Naive thymus-derived CD4-positive, alpha-beta T cell (primary cell): Measurements from ENCODE around the gene NCAPH2. TPM values are rescaled to one million over a fixed set of nuclear protein-coding genes. Genes with fewer than 3 reads are reported as not detected.
"Not testable (repeated sequence)": the region's sequence is repeated elsewhere in the genome, so short reads cannot be mapped to it uniquely, and the experiment has no call there.

Experiments used
- ATAC-seq: fragments of 150-1000 bp; cut with Tn5 transposase; 2 replicates; pipeline ENCODE4 v1.10.0; 2021; ENCODE audit warnings: mild to moderate bottlenecking, moderate library complexity
- CTCF ChIA-PET: fragments of 350-600 bp; sonication (Branson Sonifier 250); formaldehyde crosslinking; loops from one replicate; lab custom pipeline; 2021; ENCODE audit warnings: antibody characterized with exemption; lab: Charles Lee
- POLR2A ChIA-PET: fragments of 350-600 bp; sonication (Branson Sonifier 250); formaldehyde crosslinking; loops from one replicate; lab custom pipeline; 2021; ENCODE audit warnings: antibody characterized with exemption, inconsistent platforms; lab: Charles Lee
- DNase-seq, 9 donors: peaks; one replicate each; pipeline versions ENCODE4 v3.0.0 to v3.0.0-alpha.2; 2020 to 2022; ENCODE audit warnings: mixed read lengths in 1 of 9
- H3K27ac ChIP-seq: one replicate; pipeline ENCODE4 v1.7.0; 2013; ENCODE audit warnings: mild to moderate bottlenecking, low read depth, low read length, moderate library complexity
- H3K27me3 ChIP-seq, 2 donors: one replicate each; pipeline ENCODE4 v1.7.0; 2013; ENCODE audit warnings: low read length in 2 of 2, mild to moderate bottlenecking in 2 of 2, moderate library complexity in 2 of 2; ENCODE audit not compliant: control insufficient read depth in 2 of 2, insufficient read depth in 2 of 2
- H3K36me3 ChIP-seq, 3 experiments: 1 replicate in 2 of 3; 2 replicates in 1 of 3; pipeline ENCODE4 v1.7.0; 2013; ENCODE audit warnings: low read length in 3 of 3, mild to moderate bottlenecking in 3 of 3, moderate library complexity in 1 of 3; ENCODE audit not compliant: insufficient read depth in 3 of 3, control insufficient read depth in 2 of 3
- H3K4me1 ChIP-seq, 2 donors: one replicate each; pipeline ENCODE4 v1.7.0; 2013; ENCODE audit warnings: low read length in 2 of 2, mild to moderate bottlenecking in 2 of 2, moderate library complexity in 1 of 2; ENCODE audit not compliant: control insufficient read depth in 2 of 2, insufficient read depth in 2 of 2
- H3K4me3 ChIP-seq: 2 replicates; pipeline ENCODE4 v1.7.0; 2013; ENCODE audit warnings: mild to moderate bottlenecking, low read length
- H3K9me3 ChIP-seq, 3 experiments: 1 replicate in 2 of 3; 2 replicates in 1 of 3; pipeline ENCODE4 v1.7.0; 2013; ENCODE audit warnings: low read length in 3 of 3; ENCODE audit not compliant: control insufficient read depth in 2 of 3
- H3K27ac Mint-ChIP-seq, 9 donors: one replicate each; pipeline ENCODE4 v1.8.0; 2020 to 2022; ENCODE audit warnings: mixed read lengths in 9 of 9, mild to moderate bottlenecking in 8 of 9, moderate library complexity in 5 of 9, inconsistent platforms in 2 of 9
- H3K27me3 Mint-ChIP-seq, 5 donors: one replicate each; pipeline ENCODE4 v1.8.0; 2021 to 2022; ENCODE audit warnings: mixed read lengths in 5 of 5, mild to moderate bottlenecking in 1 of 5
- H3K36me3 Mint-ChIP-seq, 5 donors: one replicate each; pipeline ENCODE4 v1.8.0; 2020 to 2022; ENCODE audit warnings: mixed read lengths in 5 of 5, mild to moderate bottlenecking in 3 of 5, inconsistent platforms in 1 of 5
- H3K4me1 Mint-ChIP-seq, 7 donors: one replicate each; pipeline ENCODE4 v1.8.0; 2020 to 2022; ENCODE audit warnings: mixed read lengths in 7 of 7, mild to moderate bottlenecking in 3 of 7, inconsistent platforms in 1 of 7
- H3K4me3 Mint-ChIP-seq, 10 donors: one replicate each; pipeline ENCODE4 v1.8.0; 2020 to 2022; ENCODE audit warnings: mild to moderate bottlenecking in 10 of 10, mixed read lengths in 10 of 10, moderate library complexity in 6 of 10, inconsistent platforms in 2 of 10
- H3K9me3 Mint-ChIP-seq, 11 donors: one replicate each; pipeline ENCODE4 v1.8.0; 2020 to 2022; ENCODE audit warnings: mixed read lengths in 11 of 11, mild to moderate bottlenecking in 4 of 11, inconsistent platforms in 1 of 11, moderate library complexity in 1 of 11
- intact Hi-C, 2 donors: fragments of 100-400 bp; cut with micrococcal nuclease; formaldehyde crosslinking; loops; one replicate each; pipeline ENCODE4 v1.15.1; 2023
- polyA plus RNA-seq, 2 donors: library from polyadenylated mRNA; unstranded; fragments of 300-500 nt; fragmentation: Illumina TruSeq; gene quantifications; one replicate each; pipeline ENCODE4 v1.2.3, GENCODE V29; 2021
- total RNA-seq, 6 experiments: library from RNA in 5 of 6; stranded (reverse) in 5 of 6; gene quantifications; 1 replicate in 5 of 6; 2 replicates in 1 of 6; pipeline ENCODE4 v1.2.3 and lab custom pipeline; 2021 to 2026

NCAPH2 gene
- total and polyA plus RNA-seq, 7 experiments from 2014 or later: 37.8 to 135 (median 78.8) TPM

DNA sequence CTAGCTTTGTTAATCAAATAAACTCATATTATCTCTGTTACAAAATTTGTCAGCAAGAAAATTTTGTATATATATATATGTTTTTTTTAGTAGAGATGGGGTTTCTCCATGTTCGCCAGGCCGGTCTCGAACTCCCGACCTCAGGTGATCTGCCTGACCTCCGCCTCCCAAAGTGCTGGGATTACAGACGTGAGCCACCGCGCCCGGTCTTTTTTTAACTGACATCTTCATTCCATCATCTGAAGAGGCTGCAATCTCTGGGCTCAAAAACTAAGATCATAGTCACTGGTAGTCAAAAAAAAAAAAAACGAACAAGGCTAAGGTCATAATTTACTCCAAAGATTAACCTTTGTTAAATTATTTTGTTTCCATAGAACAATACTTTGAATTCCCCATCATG lies 32.4 kb downstream of the NCAPH2 start:
- Mint-ChIP-seq H3K27me3 (no peaks in the 10 kb centered on the region), H3K9me3 (peaks cover 0 to 7% (median 0%) of the 10 kb centered on the region in 11 donors), H3K36me3 (peaks cover 0 to 18% (median 0%) of the 10 kb centered on the region in 5 donors), H3K4me1 (peaks cover 34 to 70% (median 38%) of the 10 kb centered on the region in 7 donors), H3K4me3 (peak overlapping the region in 6 of 10 donors; percentile 6 to 73 (median 34)), H3K27ac (peak overlapping the region; percentile 78 to 100 (median 99))
- H3K9me3 ChIP-seq: no peaks in the 10 kb centered on the region
- H3K27ac ChIP-seq: peak overlapping the region; percentile 99
- POLR2A ChIA-PET: interaction anchor here (0.6 to 4.5 kb wide), 18 partner anchors 8 to 346 kb away, joined by 3 to 127 read pairs (median 6); partner anchors contain the start of genes CHKB, HDAC10, LMF2 and NCAPH2
- no peak overlapping the region for H3K4me3 ChIP-seq
- H3K4me1 ChIP-seq: peaks cover 30 to 42% of the 10 kb centered on the region in 2 donors
- DNase-seq (no peak), ATAC-seq (no peak)
- no peaks in the 10 kb centered on the region for H3K27me3 ChIP-seq
- CTCF ChIA-PET: interaction anchor here (0.7 to 2.4 kb wide), 6 partner anchors 8 to 81 kb away, joined by 3 to 9 read pairs (median 6); partner anchors contain the start of genes SCO2 and SYCE3
- no peaks in the 10 kb centered on the region for H3K36me3 ChIP-seq
- intact Hi-C loops: no loop called here

DNA sequence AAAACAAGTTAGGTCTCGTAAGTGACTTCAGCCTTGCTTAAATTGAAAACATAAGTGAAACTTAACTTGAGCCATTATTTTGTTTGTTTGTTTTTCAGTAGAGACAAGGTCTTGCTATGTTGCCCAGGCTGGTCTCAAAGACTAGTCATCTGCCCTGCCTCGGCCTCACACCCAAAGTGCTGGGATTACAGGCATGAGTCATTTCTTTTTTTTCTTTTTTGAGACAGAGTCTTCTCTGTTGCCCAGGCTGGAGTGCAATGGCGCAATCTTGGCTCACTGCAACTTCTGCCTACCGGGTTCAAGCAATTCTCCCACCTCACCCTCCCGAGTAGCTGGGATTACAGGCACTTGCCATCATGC lies 33.6 kb downstream of the NCAPH2 start:
- H3K4me1 Mint-ChIP-seq: peaks cover 38 to 73% (median 46%) of the 10 kb centered on the region in 7 donors
- peak overlapping the region in 6 of 9 donors; percentile 59 to 100 (median 96) for H3K27ac Mint-ChIP-seq
- not testable (repeated sequence) for H3K9me3 ChIP-seq

DNA sequence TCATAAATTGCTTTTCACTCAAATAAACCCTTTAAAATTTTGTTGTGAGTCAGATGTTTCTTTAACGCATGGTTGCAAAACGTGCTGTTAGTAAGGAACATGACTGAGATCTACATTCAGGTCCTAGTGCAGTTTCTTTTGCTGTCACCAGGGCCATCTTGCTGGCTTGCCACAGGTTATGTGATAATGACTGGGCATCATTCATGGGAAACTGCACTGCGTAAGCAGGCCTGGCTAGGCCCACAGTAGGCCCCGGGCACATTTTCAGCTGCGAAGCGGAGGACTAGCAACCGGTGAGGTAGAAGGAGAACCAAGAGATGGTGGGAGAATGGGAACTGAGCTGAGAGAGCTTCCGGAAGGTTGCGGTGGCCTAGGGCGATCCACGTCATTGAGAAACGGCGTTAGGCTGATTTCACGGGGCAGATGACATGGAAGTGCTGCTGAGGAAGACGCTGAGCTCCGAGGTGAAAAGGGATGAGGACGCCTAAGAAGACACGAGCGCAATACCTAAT lies 34.4 kb downstream of the NCAPH2 start:
- H3K4me3 Mint-ChIP-seq: peak overlapping the region in 7 of 10 donors; percentile 2 to 70 (median 37)
- H3K4me1 Mint-ChIP-seq: peaks cover 38 to 67% (median 45%) of the 10 kb centered on the region in 7 donors
- no peak overlapping the region for H3K27ac ChIP-seq
- peak; percentile 36 for ATAC-seq
- H3K4me3 ChIP-seq: no peak overlapping the region
- H3K36me3 Mint-ChIP-seq: peaks cover 0 to 18% (median 0%) of the 10 kb centered on the region in 5 donors
- CTCF ChIA-PET: interaction anchor here (0.7 to 1.3 kb wide), 2 partner anchors 14 to 17 kb away, joined by 3 to 5 read pairs; partner anchors contain the start of gene SCO2
- no peak for DNase-seq
- H3K36me3 ChIP-seq: no peaks in the 10 kb centered on the region
- peak overlapping the region in 8 of 9 donors; percentile 51 to 100 (median 68) for H3K27ac Mint-ChIP-seq
- POLR2A ChIA-PET: interaction anchor here (1.0 to 1.1 kb wide), 2 partner anchors 17 to 72 kb away, joined by 3 to 4 read pairs; partner anchors contain the start of gene SCO2
- H3K27me3 Mint-ChIP-seq: no peaks in the 10 kb centered on the region
- intact Hi-C loops: no loop called here
- no peaks in the 10 kb centered on the region for H3K27me3 ChIP-seq
- peaks cover 0 to 7% (median 0%) of the 10 kb centered on the region in 11 donors for H3K9me3 Mint-ChIP-seq
- H3K9me3 ChIP-seq: no peaks in the 10 kb centered on the region
- peaks cover 38 to 46% of the 10 kb centered on the region in 2 donors for H3K4me1 ChIP-seq

More for the DNA sequence above, 33.6 kb downstream of the NCAPH2 start:
- ChIA-PET CTCF (interaction anchor here (1.3 to 1.4 kb wide), 2 partner anchors 16 kb away, joined by 5 to 7 read pairs; partner anchors contain the start of gene SCO2), POLR2A (interaction anchor here (2.5 to 4.5 kb wide), 3 partner anchors 10 to 22 kb away, joined by 13 to 127 read pairs (median 20); partner anchors contain the start of genes SCO2, SYCE3 and TYMP)
- H3K27ac ChIP-seq, DNase-seq, H3K4me3 ChIP-seq, H3K27me3 ChIP-seq, H3K36me3 ChIP-seq, H3K4me3 Mint-ChIP-seq, intact Hi-C loops, H3K27me3 Mint-ChIP-seq, H3K9me3 Mint-ChIP-seq: not testable (repeated sequence)
- peaks cover 0 to 18% (median 0%) of the 10 kb centered on the region in 5 donors for H3K36me3 Mint-ChIP-seq
- peaks cover 38 to 46% of the 10 kb centered on the region in 2 donors for H3K4me1 ChIP-seq
- peak; percentile 33 for ATAC-seq

DNA sequence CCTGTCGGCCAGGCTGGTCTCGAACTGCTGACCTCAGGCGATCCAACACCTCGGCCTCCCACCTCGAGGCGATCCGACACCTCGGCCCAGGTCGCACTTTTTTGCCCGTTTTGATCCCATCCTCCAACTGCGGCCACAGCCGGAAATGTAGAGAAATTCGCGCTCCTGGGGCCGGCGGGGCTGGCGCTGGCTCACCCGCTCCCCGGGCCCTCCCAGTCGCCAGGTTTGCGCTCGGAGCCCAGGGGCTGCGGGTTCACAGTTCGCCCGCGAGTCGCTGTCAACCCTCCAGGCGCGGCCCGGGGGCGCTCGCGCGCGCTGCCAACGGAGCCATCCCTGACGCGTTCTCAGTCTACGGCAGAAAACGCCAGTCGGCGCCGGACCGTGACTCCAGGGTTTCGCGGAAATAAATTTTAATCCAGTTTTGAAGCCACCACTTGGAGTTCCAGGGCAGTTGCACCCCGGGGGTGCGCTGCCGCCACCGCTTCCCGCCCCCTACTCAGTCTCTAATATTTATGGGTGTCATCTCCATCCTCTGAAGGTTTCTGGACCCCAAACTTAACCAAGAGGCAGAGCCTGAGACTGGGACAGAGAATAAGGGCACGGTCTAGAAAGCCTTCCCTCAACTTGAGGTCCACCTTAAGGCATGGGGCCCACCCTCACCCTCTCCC lies 36.2 kb downstream of the NCAPH2 start:
- H3K27ac Mint-ChIP-seq: peak overlapping the region in 6 of 9 donors; percentile 49 to 93 (median 75)
- Histone ChIP-seq H3K4me1 (peaks cover 33 to 40% of the 10 kb centered on the region in 2 donors), H3K36me3 (no peaks in the 10 kb centered on the region), H3K4me3 (peak overlapping the region; percentile 67), H3K27me3 (no peaks in the 10 kb centered on the region), H3K27ac (peak overlapping the region; percentile 45), H3K9me3 (no peaks in the 10 kb centered on the region)
- peaks cover 31 to 59% (median 36%) of the 10 kb centered on the region in 7 donors for H3K4me1 Mint-ChIP-seq
- H3K4me3 Mint-ChIP-seq: peak overlapping the region; percentile 53 to 77 (median 70)
- intact Hi-C loops: loop anchor here (1.0 to 2.0 kb wide), 8 partner anchors 13 to 76 kb away; partner anchors contain the start of genes CHKB (in 1 of the 2), NCAPH2 (in 1 of the 2), SCO2 (in 1 of the 2) and SYCE3 (in 1 of the 2)
- ChIA-PET CTCF (interaction anchor here (0.6 to 1.6 kb wide), 3 partner anchors 19 to 739 kb away, joined by 3 to 5 read pairs (median 3); partner anchors contain the start of gene SYCE3), POLR2A (interaction anchor here (1.1 to 3.2 kb wide), 6 partner anchors 16 to 77 kb away, joined by 3 to 19 read pairs (median 5); partner anchors contain the start of genes SCO2 and SYCE3)
- peak; percentile 63 for ATAC-seq
- DNase-seq: peak; percentile 60 to 80 (median 71)
- H3K9me3 Mint-ChIP-seq: peaks cover 0 to 7% (median 0%) of the 10 kb centered on the region in 11 donors
- H3K27me3 Mint-ChIP-seq: no peaks in the 10 kb centered on the region
- peaks cover 0 to 10% (median 0%) of the 10 kb centered on the region in 5 donors for H3K36me3 Mint-ChIP-seq

DNA sequence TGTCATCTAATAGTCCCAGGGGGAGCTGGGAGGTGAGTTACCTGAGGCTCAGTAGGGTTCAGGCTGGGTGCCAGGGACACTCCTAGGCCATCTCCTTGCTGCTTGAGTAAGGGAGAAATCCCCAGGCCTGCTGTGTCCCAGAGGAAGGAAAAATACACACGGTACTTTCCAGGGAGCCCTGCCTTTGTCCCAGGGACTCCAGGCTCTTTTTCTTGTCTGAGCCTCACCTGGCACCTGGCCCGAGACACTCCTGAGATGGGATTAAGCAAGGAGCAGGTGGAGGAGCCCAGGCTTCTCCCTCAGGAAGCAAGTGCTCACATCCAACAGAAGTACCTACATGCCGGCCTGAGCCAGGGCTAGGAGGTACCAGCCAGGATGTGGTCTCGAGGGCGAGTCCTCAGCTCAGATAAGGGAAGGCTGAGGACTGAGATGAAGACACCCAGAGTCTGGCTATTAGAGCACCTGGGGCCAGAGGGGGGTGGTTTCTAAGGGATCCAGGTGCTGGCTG lies 36.8 kb downstream of the NCAPH2 start:
- Mint-ChIP-seq H3K4me3 (peak overlapping the region in 8 of 10 donors; percentile 53 to 77 (median 70)), H3K27ac (peak overlapping the region in 7 of 9 donors; percentile 25 to 93 (median 67)), H3K4me1 (peaks cover 29 to 54% (median 30%) of the 10 kb centered on the region in 7 donors), H3K9me3 (peaks cover 0 to 7% (median 0%) of the 10 kb centered on the region in 11 donors), H3K27me3 (no peaks in the 10 kb centered on the region), H3K36me3 (peaks cover 0 to 10% (median 0%) of the 10 kb centered on the region in 5 donors)
- ChIA-PET CTCF (interaction anchor here (0.6 to 1.6 kb wide), 3 partner anchors 18 to 739 kb away, joined by 3 to 5 read pairs (median 3); partner anchors contain the start of gene SYCE3), POLR2A (interaction anchor here (1.1 to 3.2 kb wide), 7 partner anchors 15 to 76 kb away, joined by 3 to 19 read pairs (median 4); partner anchors contain the start of genes SCO2 and SYCE3)
- H3K4me1 ChIP-seq: peaks cover 36 to 40% of the 10 kb centered on the region in 2 donors
- DNase-seq (no peak), ATAC-seq (no peak)
- H3K36me3 ChIP-seq: no peaks in the 10 kb centered on the region
- intact Hi-C loops: loop anchor here (1.0 to 2.0 kb wide), 8 partner anchors 13 to 76 kb away; partner anchors contain the start of genes CHKB (in 1 of the 2), NCAPH2 (in 1 of the 2), SCO2 (in 1 of the 2) and SYCE3 (in 1 of the 2)
- no peaks in the 10 kb centered on the region for H3K9me3 ChIP-seq
- H3K27me3 ChIP-seq: no peaks in the 10 kb centered on the region
- H3K4me3 ChIP-seq: peak overlapping the region; percentile 67
- H3K27ac ChIP-seq: peak overlapping the region; percentile 45
